Tibial nerve (tissue), 4 donors: Measurements from ENCODE around the gene TKT. TPM values are rescaled to one million over a fixed set of nuclear protein-coding genes. Genes with fewer than 3 reads are reported as not detected.

Source experiments
- DNase-seq, 2 donors: peaks; one replicate each; pipeline ENCODE4 v3.0.0-alpha.2; 2019; ENCODE audit warnings: low spot score in 2 of 2
- H3K27ac ChIP-seq, 4 donors: fragments of 200-600 bp; sonication (generic) in 3 of 4; one replicate each; pipeline ENCODE4 v1.5.1; 2017 to 2019; ENCODE audit warnings: mild to moderate bottlenecking in 1 of 4
- H3K27me3 ChIP-seq, 2 donors: fragments of 200-600 bp; sonication (generic) in 1 of 2; one replicate each; pipeline versions ENCODE4 v1.5.1 to v1.6.0; 2017 to 2019
- H3K36me3 ChIP-seq, 3 donors: fragments of 200-600 bp; sonication (generic); one replicate each; pipeline ENCODE4 v1.5.1; 2018 to 2019
- H3K4me1 ChIP-seq, 4 donors: fragments of 200-600 bp; sonication (generic) in 3 of 4; one replicate each; pipeline ENCODE4 v1.5.1; 2017 to 2019
- H3K4me3 ChIP-seq, 4 donors: fragments of 200-600 bp; sonication (generic) in 3 of 4; one replicate each; pipeline ENCODE4 v1.5.1; 2017 to 2019; ENCODE audit warnings: mild to moderate bottlenecking in 1 of 4, moderate library complexity in 1 of 4
- H3K9me3 ChIP-seq, 4 donors: fragments of 200-600 bp; sonication (generic) in 3 of 4; one replicate each; pipeline ENCODE4 v1.5.1; 2017 to 2019
- CTCF ChIP-seq, 5 experiments: fragments of 200-600 bp in 3 of 5; fragments of 450-650 bp in 2 of 5; sonication (generic) in 3 of 5; IDR thresholded peaks; one replicate each; pipeline ENCODE4 v1.5.1; 2016 to 2019; ENCODE audit warnings: antibody characterized with exemption in 5 of 5, mild to moderate bottlenecking in 3 of 5, moderate library complexity in 2 of 5
- EP300 ChIP-seq, 2 donors: sonication (generic); formaldehyde crosslinking; IDR thresholded peaks; one replicate each; pipeline ENCODE4 v1.6.1; 2017; ENCODE audit warnings: antibody characterized with exemption in 2 of 2, mild to moderate bottlenecking in 1 of 2
- POLR2A ChIP-seq, 2 donors: fragments of 450-650 bp; IDR thresholded peaks; one replicate each; pipeline ENCODE4 v1.6.1; 2017; ENCODE audit warnings: antibody characterized with exemption in 2 of 2, mild to moderate bottlenecking in 2 of 2, moderate library complexity in 2 of 2
- WGBS, 2 donors: methylation state at CpG; one replicate each; pipeline ENCODE4 v1.1.5; 2018; 5-methylcytosine and 5-hydroxymethylcytosine counted together
- total RNA-seq, 4 donors: library from RNA; depleted of rRNA; stranded (reverse); fragments of >200 nt; gene quantifications; one replicate each; pipeline ENCODE4 v1.1.0, GENCODE V29; 2016

The TKT gene
- total RNA-seq, 4 donors from 2014 or later = 156 to 224 (median 208) TPM

- no peak for DNase-seq
- peak overlapping the region in 3 of 4 donors; percentile 11 to 15 (median 14) for H3K27ac ChIP-seq
- H3K4me3 ChIP-seq = no peak overlapping the region
- H3K4me1 ChIP-seq = peaks cover 0 to 76% (median 54%) of the 10 kb centered on the region in 4 donors
- H3K36me3 ChIP-seq = no peaks in the 10 kb centered on the region
- no peaks in the 10 kb centered on the region for H3K27me3 ChIP-seq
- WGBS, 2 donors = 44 to 54% methylated on average over 10 of the region's 10 CpGs
- H3K9me3 ChIP-seq = no peaks in the 10 kb centered on the region
- no peak for TF ChIP-seq EP300 (IDR thresholded peaks at IDR 0.05)
- TF ChIP-seq POLR2A (IDR thresholded peaks at IDR 0.05) = no peak
Observed at GRCh38 chr3:53252096-53252946, 3.5 kb downstream of the TKT start.

GRCh38 chr3:53250881-53251605 lies 4.8 kb downstream of the TKT start:
- Histone ChIP-seq H3K4me1 (peaks cover 0 to 69% (median 51%) of the 10 kb centered on the region in 4 donors), H3K36me3 (peaks cover 0 to 5% (median 0%) of the 10 kb centered on the region in 3 donors), H3K27ac (peak overlapping the region in 2 of 4 donors; percentile 15 to 58), H3K27me3 (no peaks in the 10 kb centered on the region), H3K9me3 (no peaks in the 10 kb centered on the region), H3K4me3 (no peak overlapping the region)
- no peak for TF ChIP-seq POLR2A (IDR thresholded peaks at IDR 0.05)
- TF ChIP-seq EP300 (IDR thresholded peaks at IDR 0.05) = no peak
- TF ChIP-seq CTCF (IDR thresholded peaks at IDR 0.05) = no peak
- no peak for DNase-seq
- WGBS, 2 donors = 44 to 62% methylated on average over 4 of the region's 4 CpGs

- H3K27ac ChIP-seq = peak overlapping the region in 2 of 4 donors; percentile 15 to 58
- H3K9me3 ChIP-seq = peaks cover 0 to 3% (median 0%) of the 10 kb centered on the region in 4 donors
- peaks cover 0 to 11% (median 0%) of the 10 kb centered on the region in 3 donors for H3K36me3 ChIP-seq
- 88 to 92% methylated on average over 3 of the region's 3 CpGs for WGBS, 2 donors
- DNase-seq = no peak
- H3K4me3 ChIP-seq = no peak overlapping the region
- TF ChIP-seq EP300 (IDR thresholded peaks at IDR 0.05) = no peak
- TF ChIP-seq POLR2A (IDR thresholded peaks at IDR 0.05) = no peak
- no peak for TF ChIP-seq CTCF (IDR thresholded peaks at IDR 0.05)
- H3K4me1 ChIP-seq = peaks cover 0 to 68% (median 50%) of the 10 kb centered on the region in 4 donors
- no peaks in the 10 kb centered on the region for H3K27me3 ChIP-seq
Observed at GRCh38 chr3:53250453-53250852, 5.4 kb downstream of the TKT start.

- Histone ChIP-seq H3K27ac (no peak overlapping the region), H3K4me3 (no peak overlapping the region), H3K36me3 (peaks cover 0 to 13% (median 0%) of the 10 kb centered on the region in 3 donors), H3K27me3 (no peaks in the 10 kb centered on the region), H3K9me3 (peaks cover 0 to 3% (median 0%) of the 10 kb centered on the region in 4 donors), H3K4me1 (peaks cover 0 to 74% (median 48%) of the 10 kb centered on the region in 4 donors)
- DNase-seq = no peak
- 68 to 74% methylated on average over 6 of the region's 6 CpGs for WGBS, 2 donors
- TF ChIP-seq CTCF (IDR thresholded peaks at IDR 0.05) = no peak
- no peak for TF ChIP-seq POLR2A (IDR thresholded peaks at IDR 0.05)
- no peak for TF ChIP-seq EP300 (IDR thresholded peaks at IDR 0.05)
Observed at GRCh38 chr3:53248161-53248560, 7.7 kb downstream of the TKT start.

GRCh38 chr3:53247619-53248018 lies 8.2 kb downstream of the TKT start:
- H3K27ac ChIP-seq = no peak overlapping the region
- 80 to 82% methylated on average over 2 of the region's 2 CpGs for WGBS, 2 donors

More at GRCh38 chr3:53247619-53248018, 8.2 kb downstream of the TKT start:
- Histone ChIP-seq H3K9me3 (peaks cover 0 to 3% (median 0%) of the 10 kb centered on the region in 4 donors), H3K27me3 (no peaks in the 10 kb centered on the region), H3K4me1 (peaks cover 0 to 74% (median 47%) of the 10 kb centered on the region in 4 donors), H3K36me3 (peaks cover 0 to 13% (median 0%) of the 10 kb centered on the region in 3 donors), H3K4me3 (no peak overlapping the region)
- TF ChIP-seq EP300 (IDR thresholded peaks at IDR 0.05) (no peak), CTCF (IDR thresholded peaks at IDR 0.05) (no peak), POLR2A (IDR thresholded peaks at IDR 0.05) (no peak)
- DNase-seq = no peak
